ENCODE data around the gene PHTF2. TPM values are rescaled to one million over a fixed set of nuclear protein-coding genes. Genes with fewer than 3 reads are reported as not detected.

PHTF2 gene
- total and polyA plus RNA-seq, 2 experiments from 2014 or later = 13.3 to 26.9 TPM

GRCh38 chr7:77823787-77824186 lies 25.2 kb downstream of the PHTF2 start:
- TF ChIP-seq EZH2phosphoT487 (IDR thresholded peaks at IDR 0.05; ENCODE audit: low read depth, severe bottlenecking, unreplicated experiment) (no peak), CTCF (IDR thresholded peaks at IDR 0.05; ENCODE audit: poor library complexity) (no peak), EZH2 (IDR thresholded peaks at IDR 0.05; ENCODE audit: borderline replicate concordance) (no peak)
- WGBS (ENCODE audit: low lambda C conversion rate, missing lambda C conversion rate) = 96% methylated on average over 2 of the region's 2 CpGs
- H3K27ac ChIP-seq = no peak overlapping the region

GRCh38 chr7:77824636-77825035 lies 26.1 kb downstream of the PHTF2 start:
- Histone ChIP-seq H3K79me2 (peaks cover 83% of the 10 kb centered on the region), H3K27ac (no peak overlapping the region)

More at GRCh38 chr7:77823787-77824186, 25.2 kb downstream of the PHTF2 start:
- Histone ChIP-seq H3K36me3 (replicated peaks; ENCODE audit: insufficient read depth, low read depth) (no peaks in the 10 kb centered on the region), H3K9me2 (replicated peaks; ENCODE audit: insufficient read depth) (no peaks in the 10 kb centered on the region), H3K4me3 (no peak overlapping the region), H3K79me2 (peaks cover 85% of the 10 kb centered on the region), H2AFZ (no peak overlapping the region), H3K4me1 (ENCODE audit: insufficient read depth) (no peaks in the 10 kb centered on the region), H3K9me3 (ENCODE audit: low read depth) (peaks cover 23% of the 10 kb centered on the region), H4K20me1 (ENCODE audit: insufficient read depth, poor library complexity, severe bottlenecking) (no peaks in the 10 kb centered on the region), H3K4me2 (no peak overlapping the region), H3K27me3 (no peaks in the 10 kb centered on the region)
- no peak for DNase-seq (ENCODE audit: low spot score)

GRCh38 chr7:77825131-77825530 lies 26.6 kb downstream of the PHTF2 start:
- Histone ChIP-seq H3K4me3 (no peak overlapping the region), H3K9me3 (ENCODE audit: low read depth) (peaks cover 15% of the 10 kb centered on the region), H3K27me3 (no peaks in the 10 kb centered on the region), H3K79me2 (peaks cover 78% of the 10 kb centered on the region), H4K20me1 (ENCODE audit: insufficient read depth, poor library complexity, severe bottlenecking) (no peaks in the 10 kb centered on the region), H3K36me3 (replicated peaks; ENCODE audit: insufficient read depth, low read depth) (no peaks in the 10 kb centered on the region), H3K9me2 (replicated peaks; ENCODE audit: insufficient read depth) (no peaks in the 10 kb centered on the region), H3K4me2 (no peak overlapping the region), H2AFZ (no peak overlapping the region), H3K27ac (no peak overlapping the region), H3K4me1 (ENCODE audit: insufficient read depth) (no peaks in the 10 kb centered on the region)
- DNase-seq (ENCODE audit: low spot score) = no peak
- WGBS (ENCODE audit: low lambda C conversion rate, missing lambda C conversion rate) = 98% methylated on average over 3 of the region's 3 CpGs
- TF ChIP-seq CTCF (IDR thresholded peaks at IDR 0.05; ENCODE audit: poor library complexity) (no peak), EZH2 (IDR thresholded peaks at IDR 0.05; ENCODE audit: borderline replicate concordance) (no peak), EZH2phosphoT487 (IDR thresholded peaks at IDR 0.05; ENCODE audit: low read depth, severe bottlenecking, unreplicated experiment) (no peak)

More at GRCh38 chr7:77824636-77825035, 26.1 kb downstream of the PHTF2 start:
- no peak overlapping the region for H3K4me3 ChIP-seq
- no peak overlapping the region for H2AFZ ChIP-seq
- peaks cover 17% of the 10 kb centered on the region for H3K9me3 ChIP-seq (ENCODE audit: low read depth)
- H3K4me1 ChIP-seq (ENCODE audit: insufficient read depth) = no peaks in the 10 kb centered on the region
- H3K36me3 ChIP-seq (replicated peaks; ENCODE audit: insufficient read depth, low read depth) = no peaks in the 10 kb centered on the region
- H3K4me2 ChIP-seq = no peak overlapping the region
- H4K20me1 ChIP-seq (ENCODE audit: insufficient read depth, poor library complexity, severe bottlenecking) = no peaks in the 10 kb centered on the region
- TF ChIP-seq CTCF (IDR thresholded peaks at IDR 0.05; ENCODE audit: poor library complexity) (no peak), EZH2phosphoT487 (IDR thresholded peaks at IDR 0.05; ENCODE audit: low read depth, severe bottlenecking, unreplicated experiment) (no peak), EZH2 (IDR thresholded peaks at IDR 0.05; ENCODE audit: borderline replicate concordance) (no peak)
- no peaks in the 10 kb centered on the region for H3K9me2 ChIP-seq (replicated peaks; ENCODE audit: insufficient read depth)
- no peaks in the 10 kb centered on the region for H3K27me3 ChIP-seq
- WGBS (ENCODE audit: low lambda C conversion rate, missing lambda C conversion rate) = 97% methylated on average over 5 of the region's 5 CpGs
- DNase-seq (ENCODE audit: low spot score) = no peak

GRCh38 chr7:77826300-77826699 lies 27.7 kb downstream of the PHTF2 start:
- H3K9me3 ChIP-seq (ENCODE audit: low read depth) = peaks cover 4% of the 10 kb centered on the region
- H3K4me2 ChIP-seq = no peak overlapping the region
- no peak overlapping the region for H3K4me3 ChIP-seq
- no peaks in the 10 kb centered on the region for H3K4me1 ChIP-seq (ENCODE audit: insufficient read depth)
- 91% methylated on average over 2 of the region's 2 CpGs for WGBS (ENCODE audit: low lambda C conversion rate, missing lambda C conversion rate)
- H3K79me2 ChIP-seq = peaks cover 70% of the 10 kb centered on the region
- no peaks in the 10 kb centered on the region for H4K20me1 ChIP-seq (ENCODE audit: insufficient read depth, poor library complexity, severe bottlenecking)
- H3K9me2 ChIP-seq (replicated peaks; ENCODE audit: insufficient read depth) = no peaks in the 10 kb centered on the region
- TF ChIP-seq EZH2phosphoT487 (IDR thresholded peaks at IDR 0.05; ENCODE audit: low read depth, severe bottlenecking, unreplicated experiment) (no peak), CTCF (IDR thresholded peaks at IDR 0.05; ENCODE audit: poor library complexity) (no peak), EZH2 (IDR thresholded peaks at IDR 0.05; ENCODE audit: borderline replicate concordance) (no peak)
- no peaks in the 10 kb centered on the region for H3K36me3 ChIP-seq (replicated peaks; ENCODE audit: insufficient read depth, low read depth)
- no peaks in the 10 kb centered on the region for H3K27me3 ChIP-seq
- no peak overlapping the region for H3K27ac ChIP-seq
- H2AFZ ChIP-seq = no peak overlapping the region
- DNase-seq (ENCODE audit: low spot score) = no peak

All from hepatocyte (in vitro differentiated cells).